ENCODE data around the gene OR52E1. TPM values are rescaled to one million over a fixed set of nuclear protein-coding genes. Genes with fewer than 3 reads are reported as not detected.

Gene OR52E1
- total and polyA plus RNA-seq, 12 donors: not detected

GRCh38 chr11:5118893-5119292 is 49.5 kb downstream of the OR52E1 start:
- intact Hi-C loops (cut with DNase I): no loop called here
- Histone ChIP-seq H3K27ac (no peak overlapping the region), H3K27me3 (no peaks in the 10 kb centered on the region), H3K4me3 (no peak overlapping the region), H3K36me3 (replicated peaks in 1 of 2) (no peaks in the 10 kb centered on the region), H3K4me1 (replicated peaks in 1 of 2) (no peaks in the 10 kb centered on the region), H3K9me3 (replicated peaks in 1 of 3) (no peaks in the 10 kb centered on the region)
- TF ChIP-seq CTCF (IDR thresholded peaks at IDR 0.05): no peak
- TF ChIP-seq POLR2A (IDR thresholded peaks at IDR 0.05): no peak
- 82 to 89% (median 83%) methylated on average over 1 of the region's 1 CpG for WGBS, 4 donors
- DNase-seq: no peak

Other genes with a start within 250 kb of the OR52E1 start
- gene OR51F2, start 248.3 kb upstream of the OR52E1 start, total RNA-seq: not detected
- gene OR51F2, start 248.3 kb upstream of the OR52E1 start, polyA plus RNA-seq: not detected
- not detected for gene OR51S1, start 220.4 kb upstream of the OR52E1 start, total RNA-seq
- not detected for gene OR51S1, start 220.4 kb upstream of the OR52E1 start, polyA plus RNA-seq
- gene OR51T1, start 187.7 kb upstream of the OR52E1 start, total RNA-seq: not detected
- gene OR51T1, start 187.7 kb upstream of the OR52E1 start, polyA plus RNA-seq: not detected
- not detected for gene OR51A7, start 165.8 kb upstream of the OR52E1 start, total RNA-seq
- gene OR51A7, start 165.8 kb upstream of the OR52E1 start, polyA plus RNA-seq: not detected
- not detected for gene OR51G2, start 150.2 kb upstream of the OR52E1 start, total RNA-seq
- gene OR51G2, start 150.2 kb upstream of the OR52E1 start, polyA plus RNA-seq: not detected
- not detected for gene OR51G1, start 145.2 kb upstream of the OR52E1 start, total RNA-seq
- not detected for gene OR51G1, start 145.2 kb upstream of the OR52E1 start, polyA plus RNA-seq
- gene OR51A4, start 122.0 kb upstream of the OR52E1 start, total RNA-seq: not detected
- not detected for gene OR51A4, start 122.0 kb upstream of the OR52E1 start, polyA plus RNA-seq
- not detected for gene OR51A2, start 113.9 kb upstream of the OR52E1 start, total RNA-seq
- gene OR51A2, start 113.9 kb upstream of the OR52E1 start, polyA plus RNA-seq: not detected
- gene OR51L1, start 74.7 kb upstream of the OR52E1 start, total RNA-seq: not detected
- not detected for gene OR51L1, start 74.7 kb upstream of the OR52E1 start, polyA plus RNA-seq
- not detected for gene OR52J3, start 23.0 kb upstream of the OR52E1 start, total RNA-seq
- not detected for gene OR52J3, start 23.0 kb upstream of the OR52E1 start, polyA plus RNA-seq
- gene OR52E2, start 9.9 kb upstream of the OR52E1 start, total RNA-seq: not detected
- gene OR52E2, start 9.9 kb upstream of the OR52E1 start, polyA plus RNA-seq: not detected
- not detected for gene OR52A5, start 68.8 kb downstream of the OR52E1 start, total RNA-seq
- not detected for gene OR52A5, start 68.8 kb downstream of the OR52E1 start, polyA plus RNA-seq
- not detected for gene OR52A1, start 85.2 kb downstream of the OR52E1 start, total RNA-seq
- gene OR52A1, start 85.2 kb downstream of the OR52E1 start, polyA plus RNA-seq: not detected
- gene OR51V1, start 131.1 kb downstream of the OR52E1 start, total RNA-seq: not detected
- not detected for gene OR51V1, start 131.1 kb downstream of the OR52E1 start, polyA plus RNA-seq
- 100 to 1,000 TPM in 2 of 9 donors, 10 to 100 TPM in 4, 1 to 10 TPM in 3; 1.1 to 794 (median 10.5) TPM for gene HBB, start 157.5 kb downstream of the OR52E1 start, total RNA-seq
- gene HBB, start 157.5 kb downstream of the OR52E1 start, polyA plus RNA-seq: 10 to 100 TPM in 1 of 3 donors, 1 to 10 TPM in 2; 1.3 to 23.8 (median 8.0) TPM
- gene HBD, start 164.9 kb downstream of the OR52E1 start, total RNA-seq: 1 to 10 TPM in 1 of 9 donors, under 1 TPM in 2, not detected in 6; 0.53 to 2.1 (median 0.83) TPM
- not detected for gene HBD, start 164.9 kb downstream of the OR52E1 start, polyA plus RNA-seq
- gene HBG1, start 180.3 kb downstream of the OR52E1 start, total RNA-seq: 10 to 100 TPM in 1 of 9 donors, 1 to 10 TPM in 2, not detected in 6; 3.6 to 22.7 (median 3.8) TPM
- gene HBG1, start 180.3 kb downstream of the OR52E1 start, polyA plus RNA-seq: not detected
- 1,000 to 10,000 TPM in 1 of 9 donors, 10 to 100 TPM in 2, under 1 TPM in 1, not detected in 5; 0.78 to 9,973 (median 12.5) TPM for gene HBG2, start 185.2 kb downstream of the OR52E1 start, total RNA-seq
- under 1 TPM in 1 of 3 donors, not detected in 2; 0.51 TPM for gene HBG2, start 185.2 kb downstream of the OR52E1 start, polyA plus RNA-seq
- gene HBE1, start 200.4 kb downstream of the OR52E1 start, total RNA-seq: 10 to 100 TPM in 1 of 9 donors, 1 to 10 TPM in 2, not detected in 6; 3.6 to 42.8 (median 3.7) TPM
- gene HBE1, start 200.4 kb downstream of the OR52E1 start, polyA plus RNA-seq: under 1 TPM in 2 of 3 donors, not detected in 1; 0.16 to 0.24 TPM
- under 1 TPM in 3 of 9 donors, not detected in 6; 0.28 to 0.78 (median 0.34) TPM for gene OR51B4, start 232.4 kb downstream of the OR52E1 start, total RNA-seq
- not detected for gene OR51B4, start 232.4 kb downstream of the OR52E1 start, polyA plus RNA-seq

All from adrenal gland (tissue), 12 donors.